Urothelium cell line (cell line): ENCODE results near the gene CWC27.
A peak's percentile ranks its signal among the peaks of the same experiment; 100 is the strongest.

ENCODE experiments used
- DNase-seq: peaks from one replicate; pipeline ENCODE4 v3.0.0; 2011; ENCODE audit warnings: low spot score, mixed read lengths
- FAIRE-seq: peaks from 2 replicates; lab custom pipeline; 2011; peaks lifted over from hg19 to GRCh38; lab: Jason Lieb, UNC

CWC27 gene

DNA sequence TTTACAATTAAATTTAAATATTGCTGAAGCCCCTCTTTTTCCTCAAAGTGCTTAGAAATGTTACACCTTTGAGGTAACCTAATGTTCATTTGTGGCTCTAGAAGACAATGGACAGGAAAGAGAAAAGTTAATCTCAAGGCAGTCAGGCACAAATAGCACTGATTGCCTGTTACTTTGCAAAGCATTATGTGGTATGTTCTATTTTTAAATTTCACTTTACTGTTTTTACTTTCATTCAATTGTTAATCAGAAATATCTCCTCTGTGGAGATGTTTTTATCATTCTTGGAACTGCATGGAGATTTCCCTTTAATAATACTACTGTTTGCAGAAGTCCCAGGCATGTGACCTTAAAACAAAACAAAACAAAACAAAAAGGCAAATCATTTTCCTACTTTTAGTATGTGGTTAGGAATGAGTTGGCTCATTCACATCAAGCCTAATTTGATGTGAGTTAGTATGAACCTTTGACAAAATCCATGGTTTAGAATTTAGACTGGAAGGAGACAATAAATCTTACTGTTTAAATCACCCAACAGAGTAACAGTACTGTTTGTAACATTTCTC, 67.5 kb downstream of the CWC27 start:
- no peak for DNase-seq
- FAIRE-seq = no peak

DNA sequence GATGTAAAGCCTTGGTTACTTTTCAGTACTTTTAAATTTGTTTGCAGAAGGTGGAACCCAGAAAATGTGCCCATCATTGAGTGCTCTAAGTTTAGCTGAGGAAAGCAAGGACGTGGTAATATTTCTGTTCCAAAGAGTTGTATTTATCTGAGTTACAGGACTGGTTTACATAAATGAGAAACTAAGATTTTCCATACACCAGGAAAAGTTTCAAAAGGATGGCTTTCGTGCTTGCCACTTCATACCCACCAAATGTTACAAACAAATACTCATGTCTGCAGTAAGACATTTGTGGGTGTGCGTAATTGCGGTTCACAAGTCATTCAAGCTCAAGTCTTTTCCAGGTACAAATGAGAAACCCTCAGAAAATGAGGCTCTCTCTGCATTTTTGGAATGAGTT, 68.1 kb downstream of the CWC27 start:
- no peak for FAIRE-seq
- no peak for DNase-seq

DNA sequence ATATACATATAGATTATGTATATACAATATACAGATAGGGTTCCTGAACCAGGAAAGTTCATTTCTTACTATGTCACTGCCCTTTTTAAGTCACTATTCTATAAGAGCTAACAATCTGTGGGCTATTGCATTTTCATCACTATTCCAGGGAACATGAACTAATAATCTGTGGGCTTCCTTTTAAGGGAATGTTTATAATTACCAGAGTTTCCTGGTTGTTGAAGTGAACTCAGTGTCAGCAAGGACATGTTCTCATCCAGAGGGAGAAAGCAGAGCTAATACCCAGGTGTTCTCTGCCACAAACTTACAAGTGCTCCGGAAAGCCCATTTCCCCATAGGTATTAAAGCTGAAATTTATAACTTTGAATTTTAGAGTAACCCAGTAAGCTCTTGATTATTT, 69.6 kb downstream of the CWC27 start:
- FAIRE-seq (no peak), DNase-seq (no peak)

- DNase-seq = no peak
- FAIRE-seq = no peak
Observed at GRCh38 chr5:64838803-64839202, 70.1 kb downstream of the CWC27 start.

DNA sequence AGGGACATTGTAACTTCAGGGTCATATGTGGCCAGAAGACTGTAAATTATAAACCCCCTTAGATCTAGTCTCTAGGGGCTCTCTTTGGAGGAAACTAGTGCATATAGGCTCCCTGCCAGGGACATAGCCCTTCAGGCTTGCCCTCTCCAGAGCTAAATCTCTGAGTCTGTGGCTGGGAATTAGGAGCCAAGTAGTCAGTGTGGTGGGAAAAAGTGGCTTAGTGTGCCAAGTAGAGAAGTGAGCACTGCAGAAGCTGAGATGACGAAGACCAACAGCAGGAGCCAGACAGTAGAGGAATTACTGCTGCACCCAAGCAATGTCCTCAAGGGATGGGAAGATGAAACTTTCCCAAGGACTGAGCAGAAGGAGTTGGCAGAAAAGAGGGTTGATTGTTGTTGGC, 71.2 kb downstream of the CWC27 start:
- no peak for FAIRE-seq
- DNase-seq = no peak

DNA sequence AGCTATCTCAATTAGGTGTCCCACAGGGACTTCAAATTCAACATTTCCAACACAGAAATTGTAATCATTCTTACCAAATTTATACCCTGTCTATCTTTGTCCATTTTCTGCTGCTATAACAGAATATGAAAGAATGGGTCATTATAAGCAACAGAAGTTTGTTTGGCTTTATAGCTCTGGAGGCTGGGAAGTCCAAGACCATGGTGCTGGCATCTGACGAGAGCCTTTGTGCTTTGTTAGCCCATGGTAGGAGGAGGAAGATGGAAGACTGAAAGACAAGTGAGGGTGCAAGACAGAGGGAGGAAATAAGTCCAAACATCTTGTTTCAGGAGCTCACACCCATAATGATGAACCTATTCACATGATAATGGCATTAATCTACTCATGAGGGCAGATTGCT, 72.2 kb downstream of the CWC27 start:
- FAIRE-seq (no peak), DNase-seq (no peak)

DNA sequence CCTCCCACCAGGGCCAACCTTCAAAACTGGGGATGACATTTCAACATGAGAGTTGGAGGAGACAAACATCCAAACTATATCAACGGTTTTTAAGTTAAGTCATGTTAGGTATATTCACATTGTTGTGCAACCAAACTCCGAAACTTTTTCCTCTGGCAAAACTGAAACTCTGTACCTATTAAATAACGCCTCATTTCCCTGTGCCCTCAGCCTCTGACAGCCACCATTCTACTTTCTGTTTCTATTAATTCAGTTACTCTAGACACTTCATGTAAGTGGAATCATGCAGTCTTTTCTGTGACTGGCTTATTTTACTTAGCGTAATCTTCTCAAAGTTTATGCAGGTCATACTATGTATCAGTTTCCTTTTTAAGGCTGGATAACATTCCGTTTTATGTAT, 85.0 kb downstream of the CWC27 start:
- DNase-seq (no peak), FAIRE-seq (no peak)

GRCh38 chr5:64854855-64855254, 86.1 kb downstream of the CWC27 start:
- no peak for FAIRE-seq
- DNase-seq = no peak

DNA sequence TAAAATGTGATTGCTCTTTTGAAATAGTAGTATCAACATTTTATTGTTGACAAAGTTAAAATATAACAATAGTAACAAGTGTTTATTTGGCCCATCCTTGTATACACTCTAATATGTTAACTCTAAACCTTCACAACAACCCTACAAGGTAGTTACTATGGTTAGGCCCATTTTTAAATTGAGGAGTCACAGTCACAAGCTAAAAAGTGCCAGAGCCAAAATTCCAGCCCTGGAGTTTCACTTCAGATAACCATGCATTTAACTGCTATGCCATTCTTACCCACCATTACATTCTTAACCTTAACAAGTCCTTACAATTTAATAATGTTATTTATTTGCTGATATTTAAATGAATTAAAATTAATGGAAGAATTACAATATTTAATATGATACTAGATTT, 91.2 kb downstream of the CWC27 start:
- no peak for DNase-seq
- no peak for FAIRE-seq

GRCh38 chr5:64861281-64861680, 92.6 kb downstream of the CWC27 start:
- DNase-seq (no peak), FAIRE-seq (no peak)

DNA sequence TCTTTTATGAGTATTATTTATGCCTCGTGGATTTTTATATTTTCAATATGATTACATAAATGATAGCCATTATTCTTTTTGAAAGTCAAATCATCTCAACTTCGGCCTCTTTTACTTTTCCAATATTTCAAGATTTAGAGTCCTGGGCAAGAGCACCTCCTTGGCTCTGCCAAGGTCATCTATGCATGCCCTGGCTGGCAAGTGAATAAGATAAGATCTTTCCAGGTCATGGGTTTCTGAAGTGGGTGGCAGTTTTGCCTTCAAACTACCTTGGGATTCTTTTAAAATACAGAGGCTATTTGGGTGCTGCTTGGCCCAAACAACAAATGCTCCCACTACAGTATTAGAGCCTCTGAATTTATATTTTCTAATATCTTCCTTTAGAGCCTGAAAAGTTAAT, 95.4 kb downstream of the CWC27 start:
- FAIRE-seq = no peak
- no peak for DNase-seq

- DNase-seq (no peak), FAIRE-seq (no peak)
Observed at GRCh38 chr5:64865662-64866061, 96.9 kb downstream of the CWC27 start.

DNA sequence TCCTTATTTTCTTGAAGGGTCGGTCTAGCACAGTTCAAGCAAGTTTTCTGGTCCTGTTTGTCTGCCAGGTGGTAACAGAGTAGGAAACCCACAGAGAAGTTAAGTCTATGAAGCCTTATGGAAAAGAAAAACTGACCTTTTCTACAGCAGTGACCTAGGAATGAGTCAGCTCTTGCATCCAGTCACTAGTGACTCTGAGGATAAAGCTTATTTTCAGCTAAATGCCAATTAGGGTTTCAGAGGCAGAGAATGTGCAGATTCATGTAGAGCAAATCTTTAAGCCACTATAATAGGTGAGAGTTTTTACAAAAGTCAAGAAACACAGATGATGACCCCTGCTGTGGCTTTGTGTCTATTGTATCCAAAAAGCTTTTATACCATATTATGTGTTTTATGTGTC, 100.7 kb downstream of the CWC27 start:
- FAIRE-seq (no peak), DNase-seq (peak; percentile 6)

DNA sequence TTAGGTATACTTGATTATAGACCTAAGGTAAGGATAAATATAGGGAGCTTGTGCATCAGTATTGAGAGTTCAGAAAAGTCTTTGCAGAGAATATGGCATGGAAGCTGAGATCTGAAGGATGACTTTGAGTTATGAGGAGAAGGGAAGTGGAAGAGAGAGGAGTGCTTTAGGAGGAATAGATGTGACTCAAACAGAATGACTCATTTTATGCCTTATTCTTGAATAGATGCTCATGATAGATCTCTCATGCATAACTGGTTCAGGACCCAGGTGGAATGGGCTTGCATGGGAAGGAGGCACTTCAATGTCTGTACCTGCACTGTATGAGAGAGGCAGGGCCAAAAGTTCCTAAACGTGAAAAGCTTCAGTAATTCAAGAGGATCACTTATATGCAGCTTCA, 103.3 kb downstream of the CWC27 start:
- DNase-seq (no peak), FAIRE-seq (no peak)

DNA sequence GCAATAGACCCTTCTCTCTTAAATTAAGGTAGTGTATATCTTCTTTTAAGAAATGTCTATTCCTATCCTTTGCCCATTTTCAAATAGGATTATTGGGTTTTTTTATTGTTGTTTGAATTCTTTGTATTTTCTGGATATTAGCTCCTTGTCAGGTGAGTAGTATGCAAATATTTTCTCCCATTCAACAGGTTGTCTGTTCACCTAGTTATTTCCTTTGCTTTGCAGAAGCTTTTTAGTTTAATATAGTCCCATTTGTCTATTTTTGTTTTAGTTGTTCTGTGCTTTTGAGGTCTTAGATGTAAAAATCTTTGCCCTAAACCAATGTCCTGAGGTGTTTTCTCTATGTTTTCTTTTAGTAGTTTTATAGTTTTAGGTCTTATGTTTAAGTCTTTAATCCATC, 104.7 kb downstream of the CWC27 start:
- no peak for DNase-seq
- no peak for FAIRE-seq

DNA sequence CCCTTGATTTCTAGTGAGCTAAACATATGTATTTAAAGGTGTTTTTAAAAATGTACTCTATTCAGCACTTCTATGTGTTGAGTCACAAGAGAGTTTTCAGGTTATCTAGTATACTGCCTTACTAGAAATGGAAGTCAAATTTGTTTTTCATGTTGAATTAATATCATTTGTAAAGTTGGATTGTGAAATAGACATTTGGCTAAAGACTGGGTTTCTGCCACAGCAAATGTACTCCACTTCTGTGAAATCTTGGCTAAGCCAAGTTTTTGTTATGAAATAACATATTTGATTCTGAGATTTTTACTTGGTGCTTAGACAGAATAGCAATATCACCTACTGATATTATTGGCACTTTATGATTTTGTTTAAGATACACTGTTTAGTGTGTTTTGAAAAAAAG, 106.0 kb downstream of the CWC27 start:
- no peak for FAIRE-seq

GRCh38 chr5:64876203-64876602, 107.5 kb downstream of the CWC27 start:
- DNase-seq (no peak), FAIRE-seq (no peak)

More for the DNA sequence above, 106.0 kb downstream of the CWC27 start:
- DNase-seq = no peak

DNA sequence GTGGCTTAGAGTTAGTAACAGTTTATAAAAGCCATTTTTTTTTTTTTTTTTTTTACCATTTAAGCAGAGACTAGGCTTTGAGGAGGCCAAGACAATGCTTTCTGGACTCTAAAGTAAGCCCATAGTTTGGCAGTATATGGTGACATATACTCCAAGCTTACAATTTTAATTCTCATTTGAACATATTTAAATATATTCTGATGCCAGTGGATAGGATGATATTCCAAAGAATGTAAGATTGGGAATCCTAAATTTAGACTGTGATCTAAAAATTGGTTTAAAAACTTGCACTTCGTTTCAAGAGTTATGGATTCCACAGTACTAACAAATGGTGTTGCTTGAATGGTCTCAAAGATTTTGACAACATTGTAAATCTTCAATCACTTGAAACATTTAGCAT, 112.1 kb downstream of the CWC27 start:
- DNase-seq = no peak
- no peak for FAIRE-seq

GRCh38 chr5:64883912-64884311, 115.2 kb downstream of the CWC27 start:
- FAIRE-seq (no peak), DNase-seq (no peak)

GRCh38 chr5:64884541-64884940, 115.8 kb downstream of the CWC27 start:
- FAIRE-seq (no peak), DNase-seq (no peak)

GRCh38 chr5:64887910-64888309, 119.2 kb downstream of the CWC27 start:
- DNase-seq (no peak), FAIRE-seq (no peak)

- FAIRE-seq (no peak), DNase-seq (no peak)
Observed at GRCh38 chr5:64895748-64896147, 127.0 kb downstream of the CWC27 start.

GRCh38 chr5:64899838-64900237, 131.1 kb downstream of the CWC27 start:
- DNase-seq (no peak), FAIRE-seq (no peak)

DNA sequence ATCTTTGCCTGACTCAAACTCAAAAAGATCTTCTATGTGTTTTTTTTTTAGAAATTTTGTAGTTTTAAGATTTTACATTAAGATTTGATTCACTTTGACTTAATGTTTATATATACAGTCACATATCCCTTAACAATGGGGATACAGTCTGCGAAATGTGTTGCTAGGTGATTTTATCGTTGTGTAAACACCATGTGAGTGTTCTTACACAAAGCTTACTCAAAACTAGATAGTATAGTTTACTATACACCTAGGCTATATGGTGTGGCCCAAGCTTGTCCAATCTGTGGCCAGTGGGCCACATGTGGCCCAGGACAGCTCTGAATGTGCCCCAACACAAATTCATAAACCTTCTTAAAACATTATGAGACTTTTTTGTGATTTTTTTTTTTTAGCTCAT, 131.9 kb downstream of the CWC27 start:
- DNase-seq (no peak), FAIRE-seq (no peak)
